BJ (cell line): ENCODE results near the gene SMIM13. TPM values are rescaled to one million over a fixed set of nuclear protein-coding genes. Genes with fewer than 3 reads are reported as not detected.

Experiments
- CTCF ChIA-PET: fragments of 350-600 bp; formaldehyde crosslinking; extraction: SDS; loops from one replicate; lab custom pipeline; 2021; ENCODE audit warnings: antibody characterized with exemption, inconsistent platforms; lab: Yijun Ruan, JAX
- POLR2A ChIA-PET: fragments of 300-600 bp; sonication (Branson Sonifier 250); formaldehyde crosslinking; extraction: SDS; loops from one replicate; lab custom pipeline; 2021; ENCODE audit warnings: antibody characterized with exemption; lab: Charles Lee
- DNase-seq: peaks from one replicate; pipeline ENCODE4 v3.0.0-alpha.2; 2011; ENCODE audit warnings: low read depth
- H3K27me3 ChIP-seq: 2 replicates; pipeline ENCODE4 v1.6.0; 2011; ENCODE audit warnings: low read length; ENCODE audit not compliant: control insufficient read depth, insufficient read depth
- H3K36me3 ChIP-seq: 2 replicates; pipeline ENCODE4 v1.5.1; 2011; ENCODE audit warnings: low read length; ENCODE audit not compliant: control insufficient read depth, insufficient read depth
- H3K4me3 ChIP-seq: 2 replicates; pipeline ENCODE4 v1.5.1; 2011; ENCODE audit warnings: low read depth, mild to moderate bottlenecking, control low read depth, low read length
- polyA plus RNA-seq: library from polyadenylated mRNA; depleted of rRNA; stranded (reverse); fragments of >200 nt; gene quantifications from 2 replicates; pipeline ENCODE4 v1.2.3, GENCODE V29; 2011
- TF ChIP-seq, protein P1 (sequence below): IDR thresholded peaks from 2 replicates; pipeline ENCODE4 v1.5.1; 2011; ENCODE audit warnings: low read depth, mild to moderate bottlenecking, control low read depth, inconsistent platforms, low read length, moderate library complexity; ENCODE audit not compliant: insufficient read depth

The SMIM13 gene
- polyA plus RNA-seq, 1 experiment = 3.0 TPM

- H3K27me3 ChIP-seq = no peaks in the 10 kb centered on the region
- CTCF ChIA-PET = interaction anchor here (1.2 to 1.7 kb wide), 3 partner anchors 9 to 102 kb away, joined by 3 to 5 read pairs (median 4); partner anchors contain the start of gene ELOVL2
- no peak for DNase-seq
- H3K36me3 ChIP-seq = no peaks in the 10 kb centered on the region
- TF ChIP-seq, protein P1, sequence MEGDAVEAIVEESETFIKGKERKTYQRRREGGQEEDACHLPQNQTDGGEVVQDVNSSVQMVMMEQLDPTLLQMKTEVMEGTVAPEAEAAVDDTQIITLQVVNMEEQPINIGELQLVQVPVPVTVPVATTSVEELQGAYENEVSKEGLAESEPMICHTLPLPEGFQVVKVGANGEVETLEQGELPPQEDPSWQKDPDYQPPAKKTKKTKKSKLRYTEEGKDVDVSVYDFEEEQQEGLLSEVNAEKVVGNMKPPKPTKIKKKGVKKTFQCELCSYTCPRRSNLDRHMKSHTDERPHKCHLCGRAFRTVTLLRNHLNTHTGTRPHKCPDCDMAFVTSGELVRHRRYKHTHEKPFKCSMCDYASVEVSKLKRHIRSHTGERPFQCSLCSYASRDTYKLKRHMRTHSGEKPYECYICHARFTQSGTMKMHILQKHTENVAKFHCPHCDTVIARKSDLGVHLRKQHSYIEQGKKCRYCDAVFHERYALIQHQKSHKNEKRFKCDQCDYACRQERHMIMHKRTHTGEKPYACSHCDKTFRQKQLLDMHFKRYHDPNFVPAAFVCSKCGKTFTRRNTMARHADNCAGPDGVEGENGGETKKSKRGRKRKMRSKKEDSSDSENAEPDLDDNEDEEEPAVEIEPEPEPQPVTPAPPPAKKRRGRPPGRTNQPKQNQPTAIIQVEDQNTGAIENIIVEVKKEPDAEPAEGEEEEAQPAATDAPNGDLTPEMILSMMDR = no peak
- POLR2A ChIA-PET = no interaction called here
- H3K4me3 ChIP-seq = no peak overlapping the region
Measured at GRCh38 chr6:11053307-11053706, 40.3 kb upstream of the SMIM13 start.

- no peak for DNase-seq
- ChIA-PET CTCF (interaction anchor here (1.2 to 3.1 kb wide), 6 partner anchors 11 to 103 kb away, joined by 3 to 12 read pairs (median 4); partner anchors contain the start of gene ELOVL2), POLR2A (interaction anchor here (0.9 kb wide), 1 partner anchor 56 kb away, joined by 6 read pairs; no protein-coding TSS in a partner anchor)
- H3K4me3 ChIP-seq = no peak overlapping the region
- no peaks in the 10 kb centered on the region for H3K27me3 ChIP-seq
- no peaks in the 10 kb centered on the region for H3K36me3 ChIP-seq
- TF ChIP-seq, protein P1 = no peak
Measured at GRCh38 chr6:11054722-11055121, 38.9 kb upstream of the SMIM13 start.

DNA sequence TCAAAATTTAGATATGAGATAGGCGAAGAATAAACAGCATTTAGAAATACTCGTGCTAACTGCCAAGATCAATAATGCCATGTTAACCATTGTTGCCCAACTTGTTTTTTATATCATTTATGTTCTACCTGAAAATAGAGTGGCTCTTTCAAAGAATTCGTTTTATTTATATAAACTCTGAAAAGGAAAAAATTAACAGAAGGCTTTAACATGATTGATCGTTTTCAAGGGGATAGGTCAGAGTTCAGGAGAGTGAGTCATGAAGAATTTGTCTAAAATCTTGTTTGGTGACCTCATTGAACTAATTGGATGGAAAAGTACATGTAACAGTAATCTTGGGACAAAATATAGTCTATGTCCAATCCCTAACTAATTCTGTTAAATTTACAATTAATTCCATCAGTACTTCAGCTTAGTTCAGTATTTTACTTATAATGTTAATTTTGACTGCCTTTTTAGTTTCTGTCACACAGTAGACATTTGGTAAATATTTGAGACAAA lies 38.5 kb upstream of the SMIM13 start:
- TF ChIP-seq, protein P1 = no peak
- ChIA-PET CTCF (interaction anchor here (0.8 to 3.1 kb wide), 7 partner anchors 11 to 332 kb away, joined by 3 to 12 read pairs (median 3); partner anchors contain the start of genes ELOVL2 and TMEM14C), POLR2A (interaction anchor here (0.9 kb wide), 1 partner anchor 57 kb away, joined by 6 read pairs; no protein-coding TSS in a partner anchor)
- DNase-seq = no peak
- no peaks in the 10 kb centered on the region for H3K36me3 ChIP-seq
- H3K4me3 ChIP-seq = no peak overlapping the region
- no peaks in the 10 kb centered on the region for H3K27me3 ChIP-seq

DNA sequence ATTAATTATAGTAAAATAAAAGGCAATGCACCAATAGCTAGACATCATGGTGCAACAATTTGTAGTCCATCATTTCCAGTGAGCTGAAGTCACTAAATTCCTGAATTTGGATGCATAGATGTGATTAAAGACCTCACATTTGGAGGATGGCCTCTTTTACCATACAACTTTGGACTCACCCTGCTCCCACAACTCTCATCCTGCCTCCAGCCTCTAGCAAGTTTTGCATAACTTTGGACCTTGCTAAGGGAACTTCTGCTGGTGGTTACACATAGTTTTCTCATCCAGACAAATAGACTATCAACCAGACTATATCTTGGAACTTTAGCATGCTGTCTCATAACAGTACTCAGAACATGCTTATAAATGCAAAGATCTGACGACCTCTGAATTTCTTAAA lies 36.8 kb upstream of the SMIM13 start:
- Histone ChIP-seq H3K27me3 (no peaks in the 10 kb centered on the region), H3K4me3 (no peak overlapping the region), H3K36me3 (no peaks in the 10 kb centered on the region)
- POLR2A ChIA-PET = interaction anchor here (0.5 kb wide), 1 partner anchor 41 kb away, joined by 3 read pairs; no protein-coding TSS in a partner anchor
- CTCF ChIA-PET = interaction anchor here (0.5 to 4.9 kb wide), 8 partner anchors 8 to 1242 kb away, joined by 3 to 16 read pairs (median 4); partner anchors contain the start of gene ELOVL2
- no peak for DNase-seq
- TF ChIP-seq, protein P1 = no peak

GRCh38 chr6:11058406-11058805 lies 35.2 kb upstream of the SMIM13 start:
- ChIA-PET POLR2A (no interaction called here), CTCF (interaction anchor here (0.6 to 4.9 kb wide), 4 partner anchors 9 to 107 kb away, joined by 3 to 16 read pairs (median 4); no protein-coding TSS in a partner anchor)
- Histone ChIP-seq H3K27me3 (no peaks in the 10 kb centered on the region), H3K36me3 (no peaks in the 10 kb centered on the region), H3K4me3 (no peak overlapping the region)
- TF ChIP-seq, protein P1 = no peak
- DNase-seq = no peak
